ENCODE results near the gene PGM2L1.

The PGM2L1 gene

DNA sequence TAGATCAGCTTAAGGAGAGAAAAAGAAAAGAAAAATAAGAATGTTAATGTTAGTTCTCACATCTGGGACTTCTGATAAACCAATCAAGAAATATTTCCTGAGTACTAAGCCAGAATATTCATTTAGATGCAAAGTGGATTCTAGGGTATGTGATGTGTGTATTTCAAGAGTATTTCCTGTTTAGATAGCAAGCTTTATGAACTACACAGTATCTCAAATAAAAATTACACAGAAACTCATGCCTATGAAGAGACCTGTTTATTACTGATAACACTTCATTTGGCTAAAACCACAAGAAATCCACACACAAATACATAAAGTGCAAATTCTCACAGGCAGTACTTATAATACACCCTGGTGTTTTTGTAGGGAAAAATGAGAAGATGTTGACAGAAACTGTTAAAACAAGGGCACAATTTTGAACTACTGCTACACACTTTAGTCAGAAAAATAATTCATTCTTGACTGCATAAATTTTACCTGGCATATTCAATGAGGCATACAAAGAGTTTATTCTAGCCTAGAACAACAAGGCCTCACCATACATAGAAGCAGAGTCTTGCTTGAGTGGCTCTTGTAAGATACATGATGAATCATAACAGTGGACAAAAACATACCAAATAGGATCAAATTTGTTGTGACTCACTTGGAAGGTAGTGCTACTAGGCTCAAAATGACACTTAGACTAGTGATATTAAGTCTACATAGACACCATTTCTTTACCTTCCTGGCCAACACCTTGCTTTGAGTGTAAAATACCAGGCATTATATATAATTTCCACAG, 68.0 kb downstream of the PGM2L1 start:
- DNase-seq (ENCODE audit: extremely low read depth, low read depth) = no peak
- TF ChIP-seq, protein P1, sequence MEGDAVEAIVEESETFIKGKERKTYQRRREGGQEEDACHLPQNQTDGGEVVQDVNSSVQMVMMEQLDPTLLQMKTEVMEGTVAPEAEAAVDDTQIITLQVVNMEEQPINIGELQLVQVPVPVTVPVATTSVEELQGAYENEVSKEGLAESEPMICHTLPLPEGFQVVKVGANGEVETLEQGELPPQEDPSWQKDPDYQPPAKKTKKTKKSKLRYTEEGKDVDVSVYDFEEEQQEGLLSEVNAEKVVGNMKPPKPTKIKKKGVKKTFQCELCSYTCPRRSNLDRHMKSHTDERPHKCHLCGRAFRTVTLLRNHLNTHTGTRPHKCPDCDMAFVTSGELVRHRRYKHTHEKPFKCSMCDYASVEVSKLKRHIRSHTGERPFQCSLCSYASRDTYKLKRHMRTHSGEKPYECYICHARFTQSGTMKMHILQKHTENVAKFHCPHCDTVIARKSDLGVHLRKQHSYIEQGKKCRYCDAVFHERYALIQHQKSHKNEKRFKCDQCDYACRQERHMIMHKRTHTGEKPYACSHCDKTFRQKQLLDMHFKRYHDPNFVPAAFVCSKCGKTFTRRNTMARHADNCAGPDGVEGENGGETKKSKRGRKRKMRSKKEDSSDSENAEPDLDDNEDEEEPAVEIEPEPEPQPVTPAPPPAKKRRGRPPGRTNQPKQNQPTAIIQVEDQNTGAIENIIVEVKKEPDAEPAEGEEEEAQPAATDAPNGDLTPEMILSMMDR (IDR thresholded peaks at IDR 0.05; ENCODE audit: low read depth, low read length, missing control alignments) = no peak
- no peak overlapping the region for H3K4me3 ChIP-seq (replicated peaks; ENCODE audit: low read depth, low read length)

- DNase-seq (ENCODE audit: extremely low read depth, low read depth) = no peak
- H3K4me3 ChIP-seq (replicated peaks; ENCODE audit: low read depth, low read length) = no peak overlapping the region
- TF ChIP-seq, protein P1 (IDR thresholded peaks at IDR 0.05; ENCODE audit: low read depth, low read length, missing control alignments) = no peak
Observed at GRCh38 chr11:74327076-74327475, 71.2 kb downstream of the PGM2L1 start.

DNA sequence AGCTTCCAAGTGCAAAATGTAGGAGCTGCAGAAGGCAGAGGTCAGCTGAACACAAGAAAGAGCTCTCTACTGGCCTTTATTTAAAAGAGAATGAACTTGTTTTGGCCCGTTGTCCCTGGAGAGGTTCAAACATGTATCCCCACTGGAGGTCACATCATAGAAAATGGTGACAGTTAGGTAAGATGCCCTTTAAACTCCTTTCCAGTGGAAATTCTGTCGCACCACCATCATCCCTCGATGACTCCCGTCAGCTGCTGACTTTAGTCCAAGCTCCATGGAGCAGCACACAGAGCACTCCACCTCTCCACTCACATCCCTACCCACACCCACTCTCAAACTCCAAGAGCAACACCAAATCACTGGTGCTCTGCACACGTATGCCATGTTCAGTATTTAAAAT, 71.6 kb downstream of the PGM2L1 start:
- TF ChIP-seq, protein P1 (IDR thresholded peaks at IDR 0.05; ENCODE audit: low read depth, low read length, missing control alignments) = no peak
- no peak overlapping the region for H3K4me3 ChIP-seq (replicated peaks; ENCODE audit: low read depth, low read length)
- DNase-seq (ENCODE audit: extremely low read depth, low read depth) = no peak

DNA sequence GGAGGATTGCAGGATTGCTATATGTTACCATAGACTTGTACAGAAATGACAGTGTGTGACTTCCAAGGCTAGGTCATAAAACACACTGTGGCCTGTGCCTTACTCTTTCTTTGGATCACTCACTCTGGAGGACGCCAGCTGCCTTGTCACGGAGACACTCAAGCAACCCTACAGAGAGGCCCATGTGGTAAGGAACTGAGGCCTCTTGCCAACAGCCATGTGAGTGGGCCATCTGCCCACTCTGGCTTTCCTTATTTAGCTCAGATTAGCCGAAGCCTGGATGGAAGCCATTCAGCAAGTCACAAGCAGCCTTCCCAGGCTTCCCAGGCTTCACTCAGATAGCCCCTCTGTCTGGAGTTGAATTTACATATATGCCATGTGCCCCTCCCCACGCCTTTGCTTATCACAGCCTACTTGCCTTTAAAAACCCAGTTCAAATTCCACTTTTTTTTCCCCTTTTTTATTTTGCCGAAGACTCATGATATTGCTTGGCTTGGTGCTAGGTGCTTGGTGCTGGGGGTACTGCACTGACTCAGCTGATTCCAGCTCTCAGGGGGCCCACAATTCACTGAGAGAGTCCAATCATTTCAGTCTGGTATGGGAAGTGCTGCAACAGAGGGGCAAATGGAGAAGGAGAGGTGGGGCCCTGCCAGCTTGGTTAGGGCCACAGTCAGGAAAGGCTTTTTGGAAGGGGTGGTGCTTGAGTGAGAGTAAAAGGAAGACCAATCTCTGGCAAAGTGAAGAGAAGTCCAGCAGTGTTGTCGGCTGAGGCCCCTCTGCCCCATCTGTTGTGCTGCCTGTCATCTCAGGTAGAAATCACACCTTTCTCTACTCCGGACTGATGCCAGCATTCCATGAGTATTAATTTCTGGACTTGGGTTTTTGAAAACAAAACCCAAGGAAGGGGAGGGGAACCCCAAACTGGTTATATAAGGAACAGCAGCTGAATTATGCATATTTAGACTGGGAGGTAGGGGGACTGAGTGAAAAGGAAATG, 72.3 kb downstream of the PGM2L1 start:
- H3K4me3 ChIP-seq (replicated peaks; ENCODE audit: low read depth, low read length) = no peak overlapping the region
- DNase-seq (ENCODE audit: extremely low read depth, low read depth) = no peak
- TF ChIP-seq, protein P1 (IDR thresholded peaks at IDR 0.05; ENCODE audit: low read depth, low read length, missing control alignments) = no peak

DNA sequence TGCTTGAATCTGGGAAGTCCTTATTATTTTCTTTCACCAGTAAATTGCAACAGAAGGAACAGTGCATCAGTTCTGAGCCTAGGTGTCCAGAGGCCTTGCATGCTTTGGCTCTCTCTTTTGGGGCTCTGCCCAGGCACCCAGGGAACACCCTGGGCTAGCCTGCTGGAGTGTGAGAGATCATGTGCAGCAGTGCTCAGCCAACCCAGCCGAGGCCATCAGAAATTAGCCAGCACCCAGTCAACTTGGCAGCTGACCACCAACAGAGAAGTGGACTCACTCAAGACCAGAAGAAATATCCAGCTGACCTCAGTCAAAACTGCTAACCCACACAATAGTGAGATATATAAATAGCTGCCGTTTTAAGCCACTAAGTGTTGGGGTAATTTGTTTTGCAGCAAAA, 75.6 kb downstream of the PGM2L1 start:
- TF ChIP-seq, protein P1 (IDR thresholded peaks at IDR 0.05; ENCODE audit: low read depth, low read length, missing control alignments) = no peak
- DNase-seq (ENCODE audit: extremely low read depth, low read depth) = no peak
- no peak overlapping the region for H3K4me3 ChIP-seq (replicated peaks; ENCODE audit: low read depth, low read length)

- DNase-seq (ENCODE audit: extremely low read depth, low read depth) = no peak
- no peak overlapping the region for H3K4me3 ChIP-seq (replicated peaks; ENCODE audit: low read depth, low read length)
- TF ChIP-seq, protein P1 (IDR thresholded peaks at IDR 0.05; ENCODE audit: low read depth, low read length, missing control alignments) = peak; percentile 67
Observed at GRCh38 chr11:74321487-74322188, 76.6 kb downstream of the PGM2L1 start.
